CD14-positive monocyte (primary cell): ENCODE measurements around the gene NSD1. TPM values are rescaled to one million over a fixed set of nuclear protein-coding genes. Genes with fewer than 3 reads are reported as not detected.

ENCODE experiments used
- DNase-seq, 3 donors: peaks; one replicate each; pipeline ENCODE4 v3.0.0-alpha.2; 2011 to 2022
- H2AFZ ChIP-seq: 2 replicates; pipeline ENCODE4 v1.6.0; 2012; ENCODE audit warnings: mild to moderate bottlenecking, low read depth, low read length, inconsistent platforms; ENCODE audit not compliant: insufficient read depth, poor library complexity, severe bottlenecking
- H3K27ac ChIP-seq, 2 donors: 1 replicate in 1 of 2; 2 replicates in 1 of 2; pipeline ENCODE4 v1.5.1; 2012 to 2013; ENCODE audit warnings: low read length in 2 of 2, control low read depth in 1 of 2, inconsistent platforms in 1 of 2, low read depth in 1 of 2, mild to moderate bottlenecking in 1 of 2
- H3K27me3 ChIP-seq, 2 donors: one replicate each; pipeline versions ENCODE4 v1.6.0 to v1.6.1; 2011 to 2013; ENCODE audit warnings: low read length in 2 of 2; ENCODE audit not compliant: control insufficient read depth in 2 of 2, insufficient read depth in 2 of 2
- H3K36me3 ChIP-seq, 2 donors: replicated peaks in 1 of 2; 1 replicate in 1 of 2; 2 replicates in 1 of 2; pipeline versions ENCODE4 v1.5.1 to v1.6.1; 2012 to 2013; ENCODE audit warnings: low read length in 2 of 2, control low read depth in 1 of 2, inconsistent platforms in 1 of 2, mild to moderate bottlenecking in 1 of 2; ENCODE audit not compliant: insufficient read depth in 2 of 2, control insufficient read depth in 1 of 2
- H3K4me1 ChIP-seq, 2 donors: 1 replicate in 1 of 2; 2 replicates in 1 of 2; pipeline versions ENCODE4 v1.5.1 to v1.6.1; 2012 to 2013; ENCODE audit warnings: low read length in 2 of 2, control low read depth in 1 of 2, inconsistent platforms in 1 of 2, mild to moderate bottlenecking in 1 of 2, moderate library complexity in 1 of 2; ENCODE audit not compliant: insufficient read depth in 2 of 2, control insufficient read depth in 1 of 2
- H3K4me2 ChIP-seq: replicated peaks from 2 replicates; pipeline ENCODE3; 2012; ENCODE audit warnings: low read length, moderate library complexity, mild to moderate bottlenecking; ENCODE audit not compliant: poor library complexity, severe bottlenecking; ENCODE audit errors: extremely low read depth
- H3K4me3 ChIP-seq, 3 experiments: fragments of 200-600 bp in 1 of 3; sonication (generic) in 1 of 3; replicated peaks in 1 of 3; 1 replicate in 2 of 3; 2 replicates in 1 of 3; pipeline ENCODE4 v1.5.1; 2011 to 2013; ENCODE audit warnings: low read length in 3 of 3, mild to moderate bottlenecking in 3 of 3, control low read depth in 2 of 3, low read depth in 2 of 3, inconsistent platforms in 1 of 3, moderate library complexity in 1 of 3
- H3K79me2 ChIP-seq: 2 replicates; pipeline ENCODE4 v1.6.0; 2012; ENCODE audit warnings: mild to moderate bottlenecking, control low read depth, inconsistent platforms, low read length, moderate library complexity; ENCODE audit not compliant: insufficient read depth
- H3K9ac ChIP-seq: 2 replicates; pipeline ENCODE4 v1.6.0; 2017; ENCODE audit warnings: low read length, mild to moderate bottlenecking; ENCODE audit not compliant: insufficient read depth, poor library complexity, severe bottlenecking
- H3K9me3 ChIP-seq, 2 donors: replicated peaks in 1 of 2; 1 replicate in 1 of 2; 2 replicates in 1 of 2; pipeline versions ENCODE4 v1.5.1 to v1.6.1; 2012 to 2013; ENCODE audit warnings: low read length in 2 of 2, control low read depth in 1 of 2; ENCODE audit not compliant: control insufficient read depth in 1 of 2, insufficient read depth in 1 of 2
- H4K20me1 ChIP-seq: 2 replicates; pipeline ENCODE4 v1.6.0; 2012; ENCODE audit warnings: mild to moderate bottlenecking, low read length, control low read depth, moderate library complexity; ENCODE audit not compliant: insufficient read depth
- H3K27ac Mint-ChIP-seq, 7 donors: one replicate each; pipeline ENCODE4 v1.8.0; 2020; ENCODE audit warnings: mild to moderate bottlenecking in 7 of 7, mixed read lengths in 7 of 7, moderate library complexity in 6 of 7, inconsistent platforms in 2 of 7
- H3K27me3 Mint-ChIP-seq, 3 donors: one replicate each; pipeline ENCODE4 v1.8.0; 2021 to 2022; ENCODE audit warnings: low read depth in 3 of 3, mild to moderate bottlenecking in 3 of 3, mixed read lengths in 3 of 3, moderate library complexity in 3 of 3, inconsistent platforms in 1 of 3
- H3K36me3 Mint-ChIP-seq, 2 donors: one replicate each; pipeline ENCODE4 v1.8.0; 2020; ENCODE audit warnings: mixed read lengths in 2 of 2, inconsistent platforms in 1 of 2, mild to moderate bottlenecking in 1 of 2
- H3K4me1 Mint-ChIP-seq: one replicate; pipeline ENCODE4 v1.8.0; 2020; ENCODE audit warnings: mild to moderate bottlenecking, mixed read lengths
- H3K4me3 Mint-ChIP-seq, 2 donors: one replicate each; pipeline ENCODE4 v1.8.0; 2020; ENCODE audit warnings: mild to moderate bottlenecking in 2 of 2, mixed read lengths in 2 of 2, moderate library complexity in 1 of 2
- H3K9me3 Mint-ChIP-seq, 7 donors: one replicate each; pipeline ENCODE4 v1.8.0; 2020 to 2022; ENCODE audit warnings: mixed read lengths in 7 of 7, mild to moderate bottlenecking in 6 of 7, moderate library complexity in 6 of 7, inconsistent platforms in 2 of 7
- WGBS: methylation state at CpG from one replicate; pipeline ENCODE4 v1.1.5; 2013; ENCODE audit warnings: missing lambda C conversion rate; ENCODE audit not compliant: insufficient coverage; 5-methylcytosine and 5-hydroxymethylcytosine counted together
- intact Hi-C, 2 donors: fragments of 100-400 bp; cut with micrococcal nuclease; formaldehyde crosslinking; loops; one replicate each; pipeline versions ENCODE4 v1.15.0 to v1.15.1; 2023
- polyA plus RNA-seq, 3 donors: library from polyadenylated mRNA; depleted of rRNA in 1 of 3; unstranded in 2 of 3; stranded (reverse) in 1 of 3; fragments of 300-500 nt in 2 of 3; fragments of >200 nt in 1 of 3; fragmentation: Illumina TruSeq in 2 of 3; gene quantifications; 1 replicate in 2 of 3; 2 replicates in 1 of 3; pipeline ENCODE4 v1.2.3, GENCODE V29; 2012 to 2021
- TF ChIP-seq, protein P1 (sequence below): fragments of 200-600 bp; IDR thresholded peaks from one replicate; pipeline ENCODE4 v1.8.0; 2022; ENCODE audit warnings: antibody characterized with exemption, mild to moderate bottlenecking

The NSD1 gene
- polyA plus RNA-seq, 3 donors = 12.6 to 31.9 (median 19.0) TPM

DNA sequence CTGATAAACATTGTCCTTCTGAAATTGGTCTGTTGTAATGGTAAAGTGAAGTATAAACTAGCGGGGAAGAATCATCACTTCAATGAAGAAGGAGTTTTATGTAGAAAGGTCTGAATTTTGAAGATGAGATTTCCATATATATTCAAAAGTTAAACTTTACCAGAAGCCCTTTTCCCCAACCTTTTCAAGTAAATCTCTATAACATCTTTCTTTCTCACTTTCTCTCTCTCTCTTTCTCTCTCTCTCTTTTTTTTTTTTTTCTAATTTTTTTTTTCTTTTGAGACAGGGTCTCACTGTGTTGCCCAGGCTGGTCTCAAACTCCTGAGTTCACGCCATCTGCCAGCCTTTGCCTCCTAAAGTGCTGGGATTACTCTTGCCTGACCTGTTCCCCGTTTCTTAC, 78.7 kb downstream of the NSD1 start:
- no peak overlapping the region for H3K27ac ChIP-seq
- H3K9ac ChIP-seq = no peak overlapping the region
- intact Hi-C loops = no loop called here
- Mint-ChIP-seq H3K27ac (peak overlapping the region in 3 of 7 donors; percentile 20 to 80 (median 20)), H3K27me3 (no peaks in the 10 kb centered on the region), H3K4me3 (no peak overlapping the region), H3K9me3 (peaks cover 0 to 2% (median 0%) of the 10 kb centered on the region in 7 donors), H3K4me1 (no peaks in the 10 kb centered on the region), H3K36me3 (peaks cover 62 to 91% of the 10 kb centered on the region in 2 donors)
- TF ChIP-seq, protein P1, sequence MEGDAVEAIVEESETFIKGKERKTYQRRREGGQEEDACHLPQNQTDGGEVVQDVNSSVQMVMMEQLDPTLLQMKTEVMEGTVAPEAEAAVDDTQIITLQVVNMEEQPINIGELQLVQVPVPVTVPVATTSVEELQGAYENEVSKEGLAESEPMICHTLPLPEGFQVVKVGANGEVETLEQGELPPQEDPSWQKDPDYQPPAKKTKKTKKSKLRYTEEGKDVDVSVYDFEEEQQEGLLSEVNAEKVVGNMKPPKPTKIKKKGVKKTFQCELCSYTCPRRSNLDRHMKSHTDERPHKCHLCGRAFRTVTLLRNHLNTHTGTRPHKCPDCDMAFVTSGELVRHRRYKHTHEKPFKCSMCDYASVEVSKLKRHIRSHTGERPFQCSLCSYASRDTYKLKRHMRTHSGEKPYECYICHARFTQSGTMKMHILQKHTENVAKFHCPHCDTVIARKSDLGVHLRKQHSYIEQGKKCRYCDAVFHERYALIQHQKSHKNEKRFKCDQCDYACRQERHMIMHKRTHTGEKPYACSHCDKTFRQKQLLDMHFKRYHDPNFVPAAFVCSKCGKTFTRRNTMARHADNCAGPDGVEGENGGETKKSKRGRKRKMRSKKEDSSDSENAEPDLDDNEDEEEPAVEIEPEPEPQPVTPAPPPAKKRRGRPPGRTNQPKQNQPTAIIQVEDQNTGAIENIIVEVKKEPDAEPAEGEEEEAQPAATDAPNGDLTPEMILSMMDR = no peak
- WGBS = 100% methylated on average over 1 of the region's 3 CpGs
- no peak overlapping the region for H3K4me3 ChIP-seq
- H3K9me3 ChIP-seq = no peaks in the 10 kb centered on the region
- H2AFZ ChIP-seq = no peak overlapping the region
- peaks cover 81% of the 10 kb centered on the region for H4K20me1 ChIP-seq
- peaks cover 67 to 99% of the 10 kb centered on the region in 2 donors for H3K36me3 ChIP-seq
- no peak for DNase-seq
- peaks cover 42% of the 10 kb centered on the region for H3K79me2 ChIP-seq
- no peaks in the 10 kb centered on the region for H3K27me3 ChIP-seq
- no peaks in the 10 kb centered on the region for H3K4me1 ChIP-seq
- H3K4me2 ChIP-seq = no peak overlapping the region

DNA sequence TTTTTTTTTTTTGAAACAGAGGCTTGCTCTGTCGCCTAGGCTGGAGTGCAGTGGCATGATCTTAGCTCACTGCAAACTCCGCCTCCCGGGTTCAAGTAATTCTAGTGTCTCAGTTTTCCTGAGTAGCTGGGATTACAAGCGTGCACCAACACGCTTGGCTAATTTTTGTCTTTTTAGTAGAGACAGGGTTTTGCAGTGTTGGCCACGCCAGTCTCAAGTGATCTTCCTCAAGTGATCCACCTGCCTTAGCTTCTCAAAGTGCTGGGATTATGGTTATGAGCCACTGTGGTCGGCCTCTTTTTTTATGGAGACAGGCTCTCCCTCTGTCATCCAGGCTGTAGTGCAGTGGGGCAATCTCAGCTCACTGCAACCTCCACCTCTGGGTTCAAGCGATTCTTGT, 87.0 kb downstream of the NSD1 start:
- Histone ChIP-seq H3K27ac (no peak overlapping the region), H3K9ac (no peak overlapping the region), H2AFZ (no peak overlapping the region), H3K36me3 (peaks cover 29 to 85% of the 10 kb centered on the region in 2 donors), H3K9me3 (no peaks in the 10 kb centered on the region), H3K4me3 (no peak overlapping the region), H3K79me2 (peaks cover 99% of the 10 kb centered on the region), H3K27me3 (no peaks in the 10 kb centered on the region), H3K4me1 (no peaks in the 10 kb centered on the region), H3K4me2 (no peak overlapping the region), H4K20me1 (peaks cover 100% of the 10 kb centered on the region)
- TF ChIP-seq, protein P1 = no peak
- WGBS = 92% methylated on average over 4 of the region's 8 CpGs
- H3K27ac Mint-ChIP-seq = peak overlapping the region in 1 of 7 donors; percentile 36
- no peak overlapping the region for H3K4me3 Mint-ChIP-seq
- intact Hi-C loops = no loop called here
- DNase-seq = no peak
- H3K4me1 Mint-ChIP-seq = peaks cover 17% of the 10 kb centered on the region
- peaks cover 33 to 65% of the 10 kb centered on the region in 2 donors for H3K36me3 Mint-ChIP-seq
- no peaks in the 10 kb centered on the region for H3K9me3 Mint-ChIP-seq
- no peaks in the 10 kb centered on the region for H3K27me3 Mint-ChIP-seq
